H4 (cell line): Measurements from ENCODE around the gene SLC25A26. TPM values are rescaled to one million over a fixed set of nuclear protein-coding genes. Genes with fewer than 3 reads are reported as not detected.

Experiments used
- DNase-seq: peaks from one replicate; pipeline ENCODE4 v3.0.0-alpha.2; 2015; ENCODE audit warnings: low spot score
- total RNA-seq: library from RNA; depleted of rRNA; stranded (reverse); fragments of >200 nt; shearing (Covaris generic); gene quantifications from 2 replicates; pipeline ENCODE4 v1.2.3, GENCODE V29; 2014

Gene SLC25A26
- total RNA-seq, 1 experiment from 2014 or later = 24.4 TPM

GRCh38 chr3:66320390-66320789 is 99.6 kb downstream of the SLC25A26 start:
- no peak for DNase-seq

- no peak for DNase-seq
These were observed 101.6 kb downstream of the SLC25A26 start for GRCh38 chr3:66322436-66322835.

- no peak for DNase-seq
These were observed 105.5 kb downstream of the SLC25A26 start for GRCh38 chr3:66326340-66326739.

GRCh38 chr3:66335671-66336070 is 114.9 kb downstream of the SLC25A26 start:
- DNase-seq = no peak

GRCh38 chr3:66336333-66336766 is 115.5 kb downstream of the SLC25A26 start:
- DNase-seq = no peak

GRCh38 chr3:66338927-66339326 is 118.1 kb downstream of the SLC25A26 start:
- no peak for DNase-seq

- DNase-seq = no peak
These were observed 122.0 kb downstream of the SLC25A26 start for GRCh38 chr3:66342717-66343356.

GRCh38 chr3:66344391-66344811 is 123.6 kb downstream of the SLC25A26 start:
- DNase-seq = no peak

GRCh38 chr3:66344848-66345578 is 124.2 kb downstream of the SLC25A26 start:
- no peak for DNase-seq

GRCh38 chr3:66348704-66349103 is 127.9 kb downstream of the SLC25A26 start:
- DNase-seq = no peak

GRCh38 chr3:66350601-66351000 is 129.8 kb downstream of the SLC25A26 start:
- no peak for DNase-seq

GRCh38 chr3:66353039-66353438 is 132.2 kb downstream of the SLC25A26 start:
- no peak for DNase-seq

GRCh38 chr3:66353530-66353929 is 132.7 kb downstream of the SLC25A26 start:
- DNase-seq = no peak

- no peak for DNase-seq
These were observed 133.2 kb downstream of the SLC25A26 start for GRCh38 chr3:66354001-66354400.

- DNase-seq = no peak
These were observed 134.6 kb downstream of the SLC25A26 start for GRCh38 chr3:66355394-66355793.

GRCh38 chr3:66355997-66356396 is 135.2 kb downstream of the SLC25A26 start:
- no peak for DNase-seq

GRCh38 chr3:66361356-66361755 is 140.6 kb downstream of the SLC25A26 start:
- no peak for DNase-seq

GRCh38 chr3:66362541-66362941 is 141.7 kb downstream of the SLC25A26 start:
- DNase-seq = no peak

GRCh38 chr3:66363148-66363547 is 142.3 kb downstream of the SLC25A26 start:
- no peak for DNase-seq

GRCh38 chr3:66365080-66365479 is 144.3 kb downstream of the SLC25A26 start:
- DNase-seq = no peak

- DNase-seq = no peak
These were observed 145.9 kb downstream of the SLC25A26 start for GRCh38 chr3:66366747-66367146.

GRCh38 chr3:66367979-66368378 is 147.2 kb downstream of the SLC25A26 start:
- no peak for DNase-seq

GRCh38 chr3:66370179-66370578 is 149.4 kb downstream of the SLC25A26 start:
- no peak for DNase-seq
